HepG2 (cell line): ENCODE data around the gene MYO3B.

Experiments
- EEA1 ChIP-seq: sonication (generic); formaldehyde crosslinking; IDR thresholded peaks from 2 replicates; pipeline ENCODE4 v1.5.1; 2020; ENCODE audit warnings: mild to moderate bottlenecking, missing genetic modification reagents, borderline replicate concordance
- FOXK2 ChIP-seq: fragments of 450-650 bp; IDR thresholded peaks from 2 replicates; pipeline ENCODE4 v1.6.1; 2016
- KAT2B ChIP-seq: fragments of 150-350 bp; IDR thresholded peaks from 2 replicates; pipeline ENCODE4 v1.6.1; 2014; ENCODE audit warnings: low read depth, low read length, borderline replicate concordance
- KDM5A ChIP-seq: fragments of 200-600 bp; sonication (generic); IDR thresholded peaks from 2 replicates; pipeline ENCODE4 v1.7.0; 2018; ENCODE audit warnings: antibody characterized with exemption, mild to moderate bottlenecking, low read length, borderline replicate concordance
- POLR2A ChIP-seq, 2 experiments: IDR thresholded peaks; 2 replicates each; pipeline ENCODE4 v1.6.1; 2011; ENCODE audit warnings: low read depth in 2 of 2, low read length in 2 of 2, mild to moderate bottlenecking in 1 of 2, moderate library complexity in 1 of 2; ENCODE audit not compliant: insufficient read depth in 1 of 2
- POLR2AphosphoS5 ChIP-seq: IDR thresholded peaks from 2 replicates; pipeline ENCODE4 v1.6.1; 2012; ENCODE audit warnings: low read depth, low read length
- YY1 ChIP-seq: IDR thresholded peaks from 2 replicates; pipeline ENCODE4 v1.6.1; 2011; ENCODE audit warnings: low read length, low read depth, moderate library complexity, mild to moderate bottlenecking; ENCODE audit not compliant: insufficient read depth, insufficient replicate concordance
- ZNF567 ChIP-seq: sonication (generic); formaldehyde crosslinking; IDR thresholded peaks from 2 replicates; pipeline ENCODE4 v1.8.1; 2023; ENCODE audit warnings: mild to moderate bottlenecking, missing genetic modification reagents, borderline replicate concordance
- TF ChIP-seq, protein P1 (sequence below): sonication (generic); formaldehyde crosslinking; IDR thresholded peaks from 2 replicates; pipeline ENCODE4 v1.5.0; 2020; ENCODE audit warnings: mild to moderate bottlenecking, missing genetic modification reagents, moderate library complexity
- TF ChIP-seq, protein P2 (sequence below): sonication (generic); formaldehyde crosslinking; IDR thresholded peaks from 2 replicates; pipeline ENCODE4 v1.4.0; 2020; ENCODE audit warnings: missing genetic modification reagents
- TF ChIP-seq, protein P3 (sequence below): sonication (generic); formaldehyde crosslinking; IDR thresholded peaks from 2 replicates; pipeline ENCODE4 v1.4.0; 2020; ENCODE audit warnings: mild to moderate bottlenecking, missing genetic modification reagents

DNA sequence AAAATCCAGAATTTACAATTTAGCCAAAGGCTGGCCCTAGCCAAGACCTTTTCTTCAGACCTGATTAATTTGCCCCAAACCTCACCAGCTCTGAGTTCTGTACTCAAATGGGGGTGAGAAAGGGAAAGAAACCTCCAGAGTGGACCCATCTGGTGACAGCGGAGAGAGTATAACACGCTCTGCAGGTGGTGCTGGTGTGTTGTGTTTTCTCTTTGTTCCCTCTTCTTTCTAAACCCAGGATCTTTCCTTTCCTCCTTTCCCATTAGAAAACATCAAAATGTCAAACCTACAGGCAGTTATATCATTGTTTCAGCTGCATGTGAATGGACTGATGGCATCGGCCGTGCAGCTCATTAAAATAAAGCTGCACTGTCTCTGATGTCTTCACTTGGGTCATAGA is 283.9 kb downstream of the MYO3B start:
- TF ChIP-seq ZNF567 (no peak), EEA1 (CRISPR knock-in tag) (no peak), KDM5A (no peak), FOXK2 (no peak), KAT2B (no peak), POLR2AphosphoS5 (no peak), POLR2A (IDR thresholded peaks at IDR 0.05; ENCODE audit: insufficient read depth in 1 of 2, low read depth in 2 of 2, low read length in 2 of 2) (no peak), YY1 (no peak)
- TF ChIP-seq, protein P1, sequence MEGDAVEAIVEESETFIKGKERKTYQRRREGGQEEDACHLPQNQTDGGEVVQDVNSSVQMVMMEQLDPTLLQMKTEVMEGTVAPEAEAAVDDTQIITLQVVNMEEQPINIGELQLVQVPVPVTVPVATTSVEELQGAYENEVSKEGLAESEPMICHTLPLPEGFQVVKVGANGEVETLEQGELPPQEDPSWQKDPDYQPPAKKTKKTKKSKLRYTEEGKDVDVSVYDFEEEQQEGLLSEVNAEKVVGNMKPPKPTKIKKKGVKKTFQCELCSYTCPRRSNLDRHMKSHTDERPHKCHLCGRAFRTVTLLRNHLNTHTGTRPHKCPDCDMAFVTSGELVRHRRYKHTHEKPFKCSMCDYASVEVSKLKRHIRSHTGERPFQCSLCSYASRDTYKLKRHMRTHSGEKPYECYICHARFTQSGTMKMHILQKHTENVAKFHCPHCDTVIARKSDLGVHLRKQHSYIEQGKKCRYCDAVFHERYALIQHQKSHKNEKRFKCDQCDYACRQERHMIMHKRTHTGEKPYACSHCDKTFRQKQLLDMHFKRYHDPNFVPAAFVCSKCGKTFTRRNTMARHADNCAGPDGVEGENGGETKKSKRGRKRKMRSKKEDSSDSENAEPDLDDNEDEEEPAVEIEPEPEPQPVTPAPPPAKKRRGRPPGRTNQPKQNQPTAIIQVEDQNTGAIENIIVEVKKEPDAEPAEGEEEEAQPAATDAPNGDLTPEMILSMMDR (CRISPR knock-in tag) = peak; percentile 64
- TF ChIP-seq, protein P2, sequence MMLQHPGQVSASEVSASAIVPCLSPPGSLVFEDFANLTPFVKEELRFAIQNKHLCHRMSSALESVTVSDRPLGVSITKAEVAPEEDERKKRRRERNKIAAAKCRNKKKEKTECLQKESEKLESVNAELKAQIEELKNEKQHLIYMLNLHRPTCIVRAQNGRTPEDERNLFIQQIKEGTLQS (CRISPR knock-in tag) = no peak
- TF ChIP-seq, protein P3, sequence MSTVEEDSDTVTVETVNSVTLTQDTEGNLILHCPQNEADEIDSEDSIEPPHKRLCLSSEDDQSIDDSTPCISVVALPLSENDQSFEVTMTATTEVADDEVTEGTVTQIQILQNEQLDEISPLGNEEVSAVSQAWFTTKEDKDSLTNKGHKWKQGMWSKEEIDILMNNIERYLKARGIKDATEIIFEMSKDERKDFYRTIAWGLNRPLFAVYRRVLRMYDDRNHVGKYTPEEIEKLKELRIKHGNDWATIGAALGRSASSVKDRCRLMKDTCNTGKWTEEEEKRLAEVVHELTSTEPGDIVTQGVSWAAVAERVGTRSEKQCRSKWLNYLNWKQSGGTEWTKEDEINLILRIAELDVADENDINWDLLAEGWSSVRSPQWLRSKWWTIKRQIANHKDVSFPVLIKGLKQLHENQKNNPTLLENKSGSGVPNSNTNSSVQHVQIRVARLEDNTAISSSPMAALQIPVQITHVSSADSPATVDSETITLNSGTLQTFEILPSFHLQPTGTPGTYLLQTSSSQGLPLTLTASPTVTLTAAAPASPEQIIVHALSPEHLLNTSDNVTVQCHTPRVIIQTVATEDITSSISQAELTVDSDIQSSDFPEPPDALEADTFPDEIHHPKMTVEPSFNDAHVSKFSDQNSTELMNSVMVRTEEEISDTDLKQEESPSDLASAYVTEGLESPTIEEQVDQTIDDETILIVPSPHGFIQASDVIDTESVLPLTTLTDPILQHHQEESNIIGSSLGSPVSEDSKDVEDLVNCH = no peak
